HUES64 (cell line): ENCODE results near the gene N4BP2L1.

Source experiments
- H3K27ac ChIP-seq: 2 replicates; pipeline ENCODE4 v1.7.0; 2013; ENCODE audit warnings: low read depth, low read length, inconsistent platforms
- H3K27me3 ChIP-seq: 2 replicates; pipeline ENCODE4 v1.6.1; 2013; ENCODE audit warnings: mild to moderate bottlenecking, low read length; ENCODE audit not compliant: insufficient read depth
- H3K36me3 ChIP-seq: 2 replicates; pipeline ENCODE4 v1.6.1; 2013; ENCODE audit warnings: mild to moderate bottlenecking, low read length; ENCODE audit not compliant: insufficient read depth
- H3K4me1 ChIP-seq: 2 replicates; pipeline ENCODE4 v1.6.1; 2013; ENCODE audit warnings: mild to moderate bottlenecking, low read length, moderate library complexity; ENCODE audit not compliant: insufficient read depth
- H3K4me3 ChIP-seq: 2 replicates; pipeline ENCODE4 v1.5.1; 2013; ENCODE audit warnings: mild to moderate bottlenecking, low read length, moderate library complexity
- H3K9ac ChIP-seq: 2 replicates; pipeline ENCODE4 v1.6.1; 2013; ENCODE audit warnings: mild to moderate bottlenecking, low read depth, low read length
- H3K9me3 ChIP-seq: 2 replicates; pipeline ENCODE4 v1.6.1; 2013; ENCODE audit warnings: low read depth, low read length; ENCODE audit not compliant: insufficient read depth
- WGBS: fragments of 150-250, 120-280 bp; methylation state at CpG from one replicate; pipeline ENCODE4 v1.1.7; 2013; ENCODE audit warnings: missing lambda C conversion rate; 5-methylcytosine and 5-hydroxymethylcytosine counted together

N4BP2L1 gene

GRCh38 chr13:32414580-32414979, 13.3 kb downstream of the N4BP2L1 start:
- WGBS = 93% methylated on average over 2 of the region's 2 CpGs
- Histone ChIP-seq H3K27me3 (peaks cover 11% of the 10 kb centered on the region), H3K4me3 (no peak overlapping the region), H3K9ac (no peak overlapping the region), H3K9me3 (peaks cover 5% of the 10 kb centered on the region; the same call in 1 of the 2 replicates), H3K4me1 (peaks cover 7% of the 10 kb centered on the region; the same call in 1 of the 2 replicates), H3K36me3 (no peaks in the 10 kb centered on the region), H3K27ac (no peak overlapping the region)

- Histone ChIP-seq H3K4me1 (peaks cover 18% of the 10 kb centered on the region), H3K27me3 (peaks cover 11% of the 10 kb centered on the region), H3K27ac (no peak overlapping the region), H3K4me3 (no peak overlapping the region), H3K9ac (no peak overlapping the region), H3K9me3 (0 out of 2 replicates have a peak, but pooled peaks cover 5% of the 10 kb centered on the region), H3K36me3 (no peaks in the 10 kb centered on the region)
- WGBS = 88% methylated on average over 3 of the region's 3 CpGs
These were observed 14.6 kb downstream of the N4BP2L1 start for GRCh38 chr13:32413284-32413683.

- H3K9ac ChIP-seq = peak overlapping the region; percentile 66
- 6% methylated on average over 27 of the region's 27 CpGs for whole genome bisulfite sequencing
- no peak overlapping the region for H3K27ac ChIP-seq
- peaks cover 21% of the 10 kb centered on the region for H3K4me1 ChIP-seq
- no peaks in the 10 kb centered on the region for H3K9me3 ChIP-seq
- peak overlapping the region; percentile 70 for H3K4me3 ChIP-seq
- peaks cover 11% of the 10 kb centered on the region for H3K27me3 ChIP-seq
- no peaks in the 10 kb centered on the region for H3K36me3 ChIP-seq
These were observed 18.1 kb downstream of the N4BP2L1 start for GRCh38 chr13:32409561-32410421.

GRCh38 chr13:32409001-32409313, 19.0 kb downstream of the N4BP2L1 start:
- Histone ChIP-seq H3K9me3 (no peaks in the 10 kb centered on the region), H3K27me3 (peaks cover 11% of the 10 kb centered on the region), H3K27ac (no peak overlapping the region), H3K4me3 (no peak overlapping the region), H3K36me3 (no peaks in the 10 kb centered on the region), H3K9ac (no peak overlapping the region), H3K4me1 (peaks cover 21% of the 10 kb centered on the region)
- 96% methylated on average over 6 of the region's 6 CpGs for WGBS

GRCh38 chr13:32408296-32409000, 19.5 kb downstream of the N4BP2L1 start:
- peaks cover 11% of the 10 kb centered on the region for H3K27me3 ChIP-seq
- WGBS = 89% methylated on average over 9 of the region's 9 CpGs
- no peak overlapping the region for H3K27ac ChIP-seq
- H3K36me3 ChIP-seq = no peaks in the 10 kb centered on the region
- no peak overlapping the region for H3K9ac ChIP-seq
- H3K4me1 ChIP-seq = peaks cover 21% of the 10 kb centered on the region
- H3K9me3 ChIP-seq = no peaks in the 10 kb centered on the region
- H3K4me3 ChIP-seq = no peak overlapping the region

GRCh38 chr13:32407854-32408253, 20.1 kb downstream of the N4BP2L1 start:
- Histone ChIP-seq H3K4me3 (no peak overlapping the region), H3K9ac (no peak overlapping the region), H3K27ac (no peak overlapping the region), H3K4me1 (peaks cover 21% of the 10 kb centered on the region), H3K27me3 (peaks cover 11% of the 10 kb centered on the region), H3K9me3 (no peaks in the 10 kb centered on the region), H3K36me3 (no peaks in the 10 kb centered on the region)
- 96% methylated on average over 6 of the region's 6 CpGs for WGBS

GRCh38 chr13:32403108-32403507, 24.8 kb downstream of the N4BP2L1 start:
- Histone ChIP-seq H3K9me3 (no peaks in the 10 kb centered on the region), H3K4me1 (peaks cover 1% of the 10 kb centered on the region), H3K4me3 (no peak overlapping the region), H3K27me3 (no peaks in the 10 kb centered on the region), H3K9ac (no peak overlapping the region), H3K27ac (no peak overlapping the region), H3K36me3 (peaks cover 12% of the 10 kb centered on the region)
- WGBS = 91% methylated on average over 4 of the region's 4 CpGs

- H3K9me3 ChIP-seq = no peaks in the 10 kb centered on the region
- no peak overlapping the region for H3K27ac ChIP-seq
- H3K27me3 ChIP-seq = no peaks in the 10 kb centered on the region
- 58% methylated on average over 4 of the region's 4 CpGs for WGBS
- H3K36me3 ChIP-seq = peaks cover 15% of the 10 kb centered on the region
- no peak overlapping the region for H3K9ac ChIP-seq
- no peak overlapping the region for H3K4me3 ChIP-seq
- H3K4me1 ChIP-seq = peaks cover 9% of the 10 kb centered on the region
These were observed 36.8 kb downstream of the N4BP2L1 start for GRCh38 chr13:32391101-32391619.

GRCh38 chr13:32390484-32390883, 37.4 kb downstream of the N4BP2L1 start:
- Histone ChIP-seq H3K27ac (no peak overlapping the region), H3K4me3 (no peak overlapping the region), H3K27me3 (no peaks in the 10 kb centered on the region), H3K4me1 (peaks cover 9% of the 10 kb centered on the region), H3K9ac (no peak overlapping the region), H3K36me3 (peaks cover 15% of the 10 kb centered on the region), H3K9me3 (no peaks in the 10 kb centered on the region)
- 100% methylated on average over 1 of the region's 1 CpG for WGBS

- no peak overlapping the region for H3K9ac ChIP-seq
- H3K4me1 ChIP-seq = peaks cover 9% of the 10 kb centered on the region
- H3K36me3 ChIP-seq = peaks cover 15% of the 10 kb centered on the region
- H3K27ac ChIP-seq = no peak overlapping the region
- 91% methylated on average over 4 of the region's 4 CpGs for WGBS
- no peaks in the 10 kb centered on the region for H3K9me3 ChIP-seq
- no peaks in the 10 kb centered on the region for H3K27me3 ChIP-seq
- no peak overlapping the region for H3K4me3 ChIP-seq
These were observed 37.9 kb downstream of the N4BP2L1 start for GRCh38 chr13:32390048-32390447.

GRCh38 chr13:32385410-32385809, 42.5 kb downstream of the N4BP2L1 start:
- Histone ChIP-seq H3K27me3 (no peaks in the 10 kb centered on the region), H3K4me1 (no peaks in the 10 kb centered on the region), H3K9me3 (no peaks in the 10 kb centered on the region), H3K9ac (no peak overlapping the region), H3K27ac (no peak overlapping the region), H3K4me3 (no peak overlapping the region), H3K36me3 (peaks cover 37% of the 10 kb centered on the region)
